H1 (cell line): ENCODE results near the gene NEDD4L. TPM values are rescaled to one million over a fixed set of nuclear protein-coding genes. Genes with fewer than 3 reads are reported as not detected.

ENCODE experiments used
- CTCF ChIA-PET: fragments of 300-600 bp; sonication (Branson Sonifier 250); formaldehyde crosslinking; loops from one replicate; lab custom pipeline; 2021; ENCODE audit not compliant: partially characterized antibody; lab: Charles Lee
- POLR2A ChIA-PET: fragments of 300-600 bp; sonication (Branson Sonifier 250); formaldehyde crosslinking; loops from one replicate; lab custom pipeline; 2021; ENCODE audit warnings: inconsistent platforms; ENCODE audit not compliant: partially characterized antibody; lab: Charles Lee
- DNase-seq, 2 experiments: peaks; one replicate each; pipeline versions ENCODE4 v3.0.0 to v3.0.0-alpha.2; 2010 to 2022; ENCODE audit warnings: low spot score in 2 of 2, low read depth in 1 of 2, mixed read lengths in 1 of 2
- FAIRE-seq: peaks from 2 replicates; lab custom pipeline; 2011; peaks lifted over from hg19 to GRCh38; lab: Jason Lieb, UNC
- H2AFZ ChIP-seq: 2 replicates; pipeline ENCODE4 v1.8.1; 2012; ENCODE audit warnings: low read length, inconsistent platforms
- H2AK5ac ChIP-seq: 2 replicates; pipeline ENCODE4 v1.6.1; 2013; ENCODE audit warnings: low read depth, low read length
- H2BK120ac ChIP-seq: replicated peaks from 2 replicates; pipeline ENCODE3; 2013; ENCODE audit warnings: low read depth, low read length, inconsistent platforms
- H2BK12ac ChIP-seq: 2 replicates; pipeline ENCODE4 v1.6.1; 2013; ENCODE audit warnings: low read depth, low read length
- H2BK15ac ChIP-seq: 2 replicates; pipeline ENCODE4 v1.6.1; 2013; ENCODE audit warnings: low read length
- H2BK20ac ChIP-seq: 2 replicates; pipeline ENCODE4 v1.6.1; 2013; ENCODE audit warnings: low read length
- H2BK5ac ChIP-seq: 2 replicates; pipeline ENCODE4 v1.6.1; 2013; ENCODE audit warnings: low read depth, low read length
- H3K14ac ChIP-seq: 2 replicates; pipeline ENCODE4 v1.6.1; 2013; ENCODE audit warnings: inconsistent platforms; ENCODE audit not compliant: insufficient read length
- H3K18ac ChIP-seq: 2 replicates; pipeline ENCODE4 v1.6.1; 2013; ENCODE audit warnings: low read length; ENCODE audit errors: extremely low read depth
- H3K23ac ChIP-seq: 2 replicates; pipeline ENCODE4 v1.6.1; 2013; ENCODE audit warnings: inconsistent platforms; ENCODE audit not compliant: insufficient read length
- H3K23me2 ChIP-seq: 2 replicates; pipeline ENCODE4 v1.6.1; 2013; ENCODE audit warnings: low read depth, low read length
- H3K27ac ChIP-seq: 2 replicates; pipeline ENCODE4 v1.6.1; 2011; ENCODE audit warnings: low read depth, low read length, inconsistent platforms
- H3K27me3 ChIP-seq, 4 experiments: replicated peaks in 1 of 4; 1 replicate in 1 of 4; 2 replicates in 3 of 4; pipeline versions ENCODE4 v1.6.1 to v1.8.1; 2011 to 2013; ENCODE audit warnings: low read length in 3 of 4, mild to moderate bottlenecking in 3 of 4, inconsistent platforms in 2 of 4, mixed read lengths in 2 of 4, moderate library complexity in 1 of 4; ENCODE audit not compliant: control insufficient read depth in 3 of 4, insufficient read depth in 3 of 4; ENCODE audit errors: extremely low read depth in 1 of 4
- H3K36me3 ChIP-seq, 4 experiments: 2 replicates each; pipeline versions ENCODE4 v1.6.1 to v1.8.1; 2011 to 2013; ENCODE audit warnings: mild to moderate bottlenecking in 4 of 4, low read length in 3 of 4, moderate library complexity in 2 of 4, control low read depth in 1 of 4, inconsistent platforms in 1 of 4; ENCODE audit not compliant: insufficient read depth in 4 of 4, control insufficient read depth in 2 of 4
- H3K4ac ChIP-seq: replicated peaks from 2 replicates; pipeline ENCODE3; 2013; ENCODE audit warnings: low read length, low read depth, mixed read lengths, inconsistent platforms; ENCODE audit not compliant: insufficient read length
- H3K4me1 ChIP-seq, 4 experiments: replicated peaks in 1 of 4; 1 replicate in 1 of 4; 2 replicates in 3 of 4; pipeline versions ENCODE4 v1.6.1 to v1.8.1; 2011 to 2013; ENCODE audit warnings: low read length in 3 of 4, inconsistent platforms in 2 of 4, mixed read lengths in 1 of 4; ENCODE audit not compliant: insufficient read depth in 4 of 4, control insufficient read depth in 3 of 4
- H3K4me2 ChIP-seq, 2 experiments: 2 replicates each; pipeline versions ENCODE4 v1.6.1 to v1.8.1; 2011 to 2013; ENCODE audit warnings: low read depth in 2 of 2, low read length in 2 of 2, control low read depth in 1 of 2, inconsistent platforms in 1 of 2, mild to moderate bottlenecking in 1 of 2; ENCODE audit not compliant: insufficient read depth in 1 of 2
- H3K4me3 ChIP-seq, 4 experiments: fragments of 200-600, 300-600 bp in 1 of 4; sonication (generic), shearing (Covaris generic), sonication (Bioruptor Twin) in 1 of 4; 2 replicates each; pipeline versions ENCODE4 v1.5.1 to v1.8.1; 2011 to 2016; ENCODE audit warnings: low read length in 4 of 4, low read depth in 3 of 4, control low read depth in 2 of 4, inconsistent platforms in 2 of 4, mild to moderate bottlenecking in 2 of 4, mixed read lengths in 1 of 4, moderate library complexity in 1 of 4; ENCODE audit not compliant: insufficient read depth in 2 of 4; ENCODE audit errors: extremely low read depth in 1 of 4
- H3K56ac ChIP-seq: replicated peaks from 2 replicates; pipeline ENCODE3; 2013; ENCODE audit warnings: low read depth, mild to moderate bottlenecking, mixed read lengths, low read length, inconsistent platforms; ENCODE audit not compliant: insufficient read length
- H3K79me1 ChIP-seq: 2 replicates; pipeline ENCODE4 v1.6.1; 2013; ENCODE audit warnings: low read depth, low read length, control low read depth
- H3K79me2 ChIP-seq, 2 experiments: 2 replicates each; pipeline versions ENCODE4 v1.6.1 to v1.8.1; 2012 to 2013; ENCODE audit warnings: low read length in 2 of 2, mild to moderate bottlenecking in 2 of 2, inconsistent platforms in 1 of 2; ENCODE audit not compliant: insufficient read depth in 2 of 2, control insufficient read depth in 1 of 2
- H3K9ac ChIP-seq, 4 experiments: replicated peaks in 1 of 4; 1 replicate in 1 of 4; 2 replicates in 3 of 4; pipeline versions ENCODE4 v1.6.1 to v1.8.1; 2011 to 2013; ENCODE audit warnings: low read depth in 3 of 4, low read length in 3 of 4, control low read depth in 2 of 4, mild to moderate bottlenecking in 2 of 4, moderate library complexity in 2 of 4, inconsistent platforms in 1 of 4; ENCODE audit errors: extremely low read depth in 1 of 4
- H3K9me3 ChIP-seq, 2 experiments: 2 replicates each; pipeline versions ENCODE4 v1.6.1 to v1.8.1; 2012 to 2013; ENCODE audit warnings: mild to moderate bottlenecking in 2 of 2, moderate library complexity in 2 of 2, control low read depth in 1 of 2, inconsistent platforms in 1 of 2, low read depth in 1 of 2, low read length in 1 of 2, mixed read lengths in 1 of 2; ENCODE audit not compliant: insufficient read depth in 2 of 2
- H4K20me1 ChIP-seq, 2 experiments: replicated peaks in 1 of 2; 2 replicates each; pipeline versions ENCODE3 to v1.8.1; 2011 to 2013; ENCODE audit warnings: inconsistent platforms in 2 of 2, low read length in 2 of 2, mild to moderate bottlenecking in 1 of 2; ENCODE audit not compliant: insufficient read depth in 2 of 2, control insufficient read depth in 1 of 2
- H4K5ac ChIP-seq: 2 replicates; pipeline ENCODE4 v1.6.1; 2013; ENCODE audit warnings: low read length, low read depth, mixed read lengths, inconsistent platforms; ENCODE audit not compliant: insufficient read length
- H4K8ac ChIP-seq: 2 replicates; pipeline ENCODE4 v1.8.0; 2013; ENCODE audit warnings: mild to moderate bottlenecking, moderate library complexity, low read length, inconsistent platforms; ENCODE audit not compliant: insufficient read depth; ENCODE audit errors: extremely low read depth
- H4K91ac ChIP-seq: replicated peaks from 2 replicates; pipeline ENCODE3; 2013; ENCODE audit warnings: low read length, mixed read lengths, inconsistent platforms; ENCODE audit not compliant: insufficient read length
- CREB1 ChIP-seq: IDR thresholded peaks from 2 replicates; pipeline ENCODE4 v1.6.1; 2012; ENCODE audit warnings: inconsistent platforms
- EGR1 ChIP-seq: IDR thresholded peaks from 2 replicates; pipeline ENCODE4 v1.6.1; 2011; ENCODE audit warnings: low read depth, low read length, borderline replicate concordance
- MAFK ChIP-seq: IDR thresholded peaks from 2 replicates; pipeline ENCODE4 v1.6.1; 2012; ENCODE audit warnings: low read depth, mild to moderate bottlenecking, improper control_type of control experiment, low read length
- RBBP5 ChIP-seq: IDR thresholded peaks from 2 replicates; pipeline ENCODE4 v1.7.1; 2012; ENCODE audit warnings: low read depth, mild to moderate bottlenecking, inconsistent platforms, low read length, moderate library complexity, borderline replicate concordance
- WGBS, 2 experiments: shearing (Covaris generic) in 1 of 2; methylation state at CpG; one replicate each; pipeline versions ENCODE4 v1.1.6 to v1.1.7; 2013 to 2015; ENCODE audit warnings: low lambda C conversion rate in 2 of 2, mixed read lengths in 2 of 2, inconsistent platforms in 1 of 2, low coverage in 1 of 2, missing lambda C conversion rate in 1 of 2; ENCODE audit not compliant: insufficient replicate concordance in 2 of 2, insufficient coverage in 1 of 2, insufficient read length in 1 of 2; ENCODE audit errors: extremely low coverage in 1 of 2, missing lambda C conversion rate in 1 of 2; 5-methylcytosine and 5-hydroxymethylcytosine counted together
- polyA plus RNA-seq, 7 experiments: library from polyadenylated mRNA; depleted of rRNA in 3 of 7; stranded (reverse) in 5 of 7; unstranded in 2 of 7; fragments of >200 nt in 5 of 7; fragments of 200-250 nt in 2 of 7; gene quantifications; 1 replicate in 5 of 7; 2 replicates in 1 of 7; 4 replicates in 1 of 7; pipeline versions ENCODE4 v1.2.1 to v1.2.3, GENCODE V29; 2011 to 2013; ENCODE audit warnings: missing spikeins in 2 of 7, mixed read lengths in 2 of 7
- total RNA-seq: library from RNA; stranded (reverse); fragmentation: NEBNext Ultra II Directional; extraction: Animal tissue kit (Norgen Biotek cat#: 25700); gene quantifications from 2 replicates; pipeline ENCODE4 v1.2.1, GENCODE V29; 2021

The NEDD4L gene
- total and polyA plus RNA-seq, 2 of the 8 experiments (the other 6 are each of a cell fraction or from before 2014, with no cell fraction given): 37.3 to 69.8 TPM

- CTCF ChIA-PET: interaction anchor here (0.8 kb wide), 1 partner anchor 352 kb away, joined by 3 read pairs; no protein-coding TSS in a partner anchor
- TF ChIP-seq EGR1 (no peak), RBBP5 (no peak), CREB1 (no peak), MAFK (no peak)
Measured at GRCh38 chr18:58359218-58359617, 315.2 kb downstream of the NEDD4L start.

More at GRCh38 chr18:58359218-58359617, 315.2 kb downstream of the NEDD4L start:
- FAIRE-seq (no peak), DNase-seq (no peak)
- Histone ChIP-seq H2BK15ac (no peak overlapping the region), H2AK5ac (no peak overlapping the region), H3K27ac (no peak overlapping the region), H3K27me3 (no peaks in the 10 kb centered on the region), H4K20me1 (no peaks in the 10 kb centered on the region), H3K9ac (no peak overlapping the region), H3K4me2 (no peak overlapping the region), H3K23ac (no peak overlapping the region), H3K18ac (no peak overlapping the region), H2BK12ac (no peak overlapping the region), H4K91ac (no peak overlapping the region), H3K9me3 (no peaks in the 10 kb centered on the region), H2BK120ac (no peak overlapping the region), H3K56ac (no peak overlapping the region), H4K5ac (no peak overlapping the region), H3K14ac (no peak overlapping the region), H3K79me2 (no peaks in the 10 kb centered on the region), H3K4ac (no peak overlapping the region), H3K36me3 (peaks cover 3 to 4% (median 3%) of the 10 kb centered on the region in 4 experiments; a peak in 2 of 8 replicates), H2AFZ (no peak overlapping the region), H4K8ac (no peak overlapping the region), H2BK5ac (no peak overlapping the region), H3K23me2 (no peaks in the 10 kb centered on the region), H3K79me1 (no peaks in the 10 kb centered on the region), H2BK20ac (no peak overlapping the region), H3K4me3 (no peak overlapping the region), H3K4me1 (peaks cover 0 to 15% (median 5%) of the 10 kb centered on the region in 4 experiments; a peak in 3 of 7 replicates)
- WGBS, 2 experiments: 85% methylated on average over 3 of the region's 3 CpGs; no CpG with 5 or more reads in 1 of the 2 experiments
- POLR2A ChIA-PET: no interaction called here
